Endometrium (tissue), 2 donors: ENCODE results near the gene CALCOCO2.
"Not testable (repeated sequence)": the region's sequence is repeated elsewhere in the genome, so short reads cannot be mapped to it uniquely, and the experiment has no call there.

Source experiments
- FAIRE-seq: peaks from 2 replicates; lab custom pipeline; 2012; peaks lifted over from hg19 to GRCh38; lab: Jason Lieb, UNC
- donor health status: control.
- donor health status: control.

CALCOCO2 gene

GRCh38 chr17:48825446-48826381, 5.1 kb upstream of the CALCOCO2 start:
- no peak for FAIRE-seq

GRCh38 chr17:48831549-48831883, 681 bp downstream of the CALCOCO2 start:
- FAIRE-seq, result no peak

- no peak for FAIRE-seq
Observed at GRCh38 chr17:48834973-48835372, 4.1 kb downstream of the CALCOCO2 start.

GRCh38 chr17:48835971-48836370, 5.1 kb downstream of the CALCOCO2 start:
- no peak for FAIRE-seq

DNA sequence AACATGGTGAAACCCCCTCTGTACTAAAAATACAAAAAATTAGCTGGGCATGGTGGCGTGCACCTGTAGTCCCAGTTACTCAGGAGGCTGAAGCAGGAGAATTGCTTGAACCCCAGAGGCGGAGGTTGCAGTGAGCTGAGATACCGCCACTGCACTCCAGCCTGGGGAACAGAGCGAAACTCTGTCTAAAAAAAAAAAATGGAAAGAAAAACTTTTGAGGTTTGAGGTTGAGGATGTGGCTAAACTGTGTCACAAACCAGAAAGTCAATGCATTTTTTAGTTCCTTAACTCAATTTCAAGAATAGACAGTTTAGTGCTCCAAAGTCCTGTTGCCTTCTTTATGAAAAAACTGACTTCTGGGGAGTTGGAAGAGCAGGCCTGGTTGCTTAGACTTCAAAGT, 6.6 kb downstream of the CALCOCO2 start:
- FAIRE-seq, result not testable (repeated sequence)

DNA sequence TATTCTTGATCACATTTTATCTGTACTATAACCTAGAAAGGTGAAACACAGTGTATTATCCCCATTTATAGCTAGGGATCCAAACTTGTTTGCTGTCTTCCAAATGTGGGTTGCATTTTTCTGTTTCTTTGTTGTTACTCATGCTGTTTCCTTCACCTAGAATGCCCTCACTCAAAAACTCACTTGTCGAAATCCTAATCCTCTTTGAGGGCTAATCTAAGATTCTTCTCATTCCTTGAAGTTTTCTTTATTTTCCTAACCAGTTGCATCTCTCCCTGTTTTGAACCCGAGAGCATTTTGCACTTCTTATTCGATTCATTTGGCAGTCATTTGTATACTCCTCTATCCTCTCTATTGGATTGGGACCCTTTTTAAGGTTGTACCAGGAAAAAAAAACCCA, 9.6 kb downstream of the CALCOCO2 start:
- no peak for FAIRE-seq

DNA sequence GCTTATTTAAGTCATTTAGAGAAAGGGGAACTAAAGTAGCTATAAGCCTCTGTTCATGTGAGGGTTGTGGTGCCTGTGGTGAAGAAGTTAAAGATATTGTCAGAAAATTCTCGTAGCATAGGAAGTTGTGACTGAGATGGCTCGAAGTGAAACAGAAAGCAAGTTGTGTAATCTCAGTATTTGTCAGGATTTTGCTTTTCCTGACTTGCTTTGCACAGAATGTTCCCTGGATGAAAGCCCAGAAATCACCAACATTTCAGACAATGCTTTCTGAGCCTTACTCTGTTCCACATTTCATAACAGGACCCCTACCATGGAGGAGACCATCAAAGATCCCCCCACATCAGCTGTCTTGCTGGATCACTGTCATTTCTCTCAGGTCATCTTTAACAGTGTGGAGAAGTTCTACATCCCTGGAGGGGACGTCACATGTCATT, 10.6 kb downstream of the CALCOCO2 start:
- FAIRE-seq, result no peak

GRCh38 chr17:48842746-48843145, 11.9 kb downstream of the CALCOCO2 start:
- no peak for FAIRE-seq

- no peak for FAIRE-seq
Observed at GRCh38 chr17:48843187-48843900, 12.5 kb downstream of the CALCOCO2 start.

DNA sequence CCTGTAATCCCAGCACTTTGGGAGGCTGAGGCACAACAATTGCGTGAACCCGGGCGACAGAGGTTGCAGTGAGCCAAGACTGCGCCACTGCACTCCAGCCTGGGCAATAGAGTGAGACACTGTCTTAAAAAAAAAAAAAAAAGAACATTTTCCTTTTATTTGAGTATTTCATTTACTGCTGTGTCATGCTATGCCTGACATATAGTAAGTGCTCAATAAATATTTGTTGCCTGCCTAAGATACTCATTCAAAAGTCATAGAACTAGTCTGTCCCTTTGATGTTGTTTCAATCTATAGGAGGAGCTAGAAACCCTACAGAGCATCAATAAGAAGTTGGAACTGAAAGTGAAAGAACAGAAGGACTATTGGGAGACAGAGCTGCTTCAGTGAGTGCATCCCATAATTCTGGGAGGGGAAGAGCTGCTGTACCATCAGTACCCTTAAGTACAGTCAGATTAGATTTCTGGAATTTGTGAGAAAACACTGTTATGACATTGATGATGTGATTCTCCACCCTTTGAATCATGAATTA, 20.0 kb downstream of the CALCOCO2 start:
- FAIRE-seq, result no peak

GRCh38 chr17:48854774-48855476, 24.1 kb downstream of the CALCOCO2 start:
- no peak for FAIRE-seq

DNA sequence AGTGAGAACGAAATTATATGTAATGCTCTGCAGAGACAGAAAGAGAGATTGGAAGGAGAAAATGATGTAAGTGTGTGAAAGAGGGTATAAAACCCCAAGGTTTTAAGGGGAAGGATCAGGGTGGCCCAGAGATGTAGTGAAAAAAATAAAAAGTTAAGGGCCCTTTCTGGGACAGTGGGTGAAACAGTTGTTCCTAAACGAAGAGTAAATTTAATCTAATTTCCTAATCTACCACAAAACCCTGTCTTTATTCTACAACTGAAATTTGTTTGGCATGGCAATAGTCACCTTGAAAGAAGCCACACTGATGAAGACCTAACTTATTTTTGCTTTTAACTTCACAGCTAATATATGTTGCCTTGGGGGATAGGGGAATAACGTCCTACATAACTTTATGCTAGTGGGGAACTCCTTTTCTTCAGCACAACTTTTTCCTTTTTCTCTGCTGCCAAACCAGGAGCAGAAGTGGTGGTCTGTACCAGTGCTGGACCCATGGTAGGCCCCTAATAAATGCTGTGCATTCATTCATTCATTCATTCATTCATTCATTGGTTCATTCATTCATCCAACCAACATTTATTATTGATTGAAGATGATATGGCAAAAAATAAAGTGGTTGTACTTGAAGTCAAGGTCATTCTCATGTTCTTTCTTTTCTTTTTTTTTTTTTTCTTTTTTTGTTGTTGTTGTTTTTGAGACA, 25.4 kb downstream of the CALCOCO2 start:
- FAIRE-seq, result no peak

DNA sequence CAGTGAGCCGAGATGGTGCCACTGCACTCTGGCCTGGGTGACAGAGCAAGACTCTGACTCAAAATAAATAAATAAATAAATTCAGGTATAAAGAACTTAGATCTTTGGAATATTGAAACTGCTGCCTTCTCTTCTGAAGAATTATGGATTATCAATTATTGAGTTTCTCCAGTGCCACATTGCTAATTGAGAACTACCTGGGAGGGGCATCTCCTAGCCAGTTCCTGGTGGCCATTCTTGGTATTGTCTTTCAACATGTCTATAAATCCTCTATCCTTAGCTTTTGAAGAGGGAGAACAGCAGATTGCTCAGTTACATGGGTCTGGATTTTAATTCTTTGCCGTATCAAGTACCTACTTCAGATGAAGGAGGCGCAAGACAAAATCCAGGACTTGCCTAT, 29.2 kb downstream of the CALCOCO2 start:
- FAIRE-seq, result no peak

DNA sequence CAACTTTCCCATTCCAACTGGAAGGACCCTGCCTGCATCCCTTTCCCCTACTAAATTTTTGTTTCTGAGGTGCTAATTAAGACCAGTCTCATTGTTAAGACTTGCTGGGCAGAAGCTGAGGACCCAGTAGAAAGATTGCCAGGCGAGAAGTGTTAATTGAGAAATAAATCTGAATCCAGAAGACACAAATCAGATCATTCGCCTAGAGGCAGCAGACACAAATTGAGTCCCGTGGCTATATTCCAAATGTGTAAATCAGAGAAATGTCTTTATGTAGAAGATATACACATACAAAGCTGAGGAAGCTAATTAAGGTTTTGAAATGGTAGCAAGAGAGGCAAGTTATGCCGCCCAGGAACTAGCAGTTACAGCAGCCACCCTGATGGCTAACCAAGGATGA, 29.6 kb downstream of the CALCOCO2 start:
- FAIRE-seq, result no peak

DNA sequence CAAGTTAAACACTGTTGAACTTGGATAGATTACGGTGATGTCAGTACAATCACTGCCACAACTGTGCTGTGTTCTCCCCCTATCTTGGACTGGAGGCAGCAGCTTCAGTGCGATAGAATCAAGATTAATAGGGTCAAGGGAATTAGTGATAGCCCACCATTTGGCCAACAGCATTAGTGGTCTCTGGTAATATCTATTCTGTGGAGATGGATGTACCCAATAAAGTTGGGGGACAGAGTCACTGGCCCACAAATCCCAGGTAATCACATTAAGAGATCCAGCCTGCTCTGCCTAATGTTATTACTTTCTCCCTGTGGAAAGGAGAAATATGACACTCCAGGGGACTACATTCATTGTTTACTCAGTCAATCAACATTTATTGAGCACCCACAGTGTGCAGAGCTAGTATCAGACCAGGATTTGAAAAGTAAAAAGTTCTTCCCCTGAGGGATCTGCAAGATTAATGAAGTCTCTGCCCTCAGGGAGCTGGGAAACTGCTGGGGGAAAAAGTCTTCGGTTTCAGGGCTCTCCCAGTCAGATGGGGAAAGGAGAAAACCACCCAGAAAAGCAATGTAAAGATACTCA, 38.2 kb downstream of the CALCOCO2 start:
- no peak for FAIRE-seq

- FAIRE-seq, result no peak
Observed at GRCh38 chr17:48869821-48870318, 39.0 kb downstream of the CALCOCO2 start.

GRCh38 chr17:48871035-48871550, 40.3 kb downstream of the CALCOCO2 start:
- FAIRE-seq, result no peak

DNA sequence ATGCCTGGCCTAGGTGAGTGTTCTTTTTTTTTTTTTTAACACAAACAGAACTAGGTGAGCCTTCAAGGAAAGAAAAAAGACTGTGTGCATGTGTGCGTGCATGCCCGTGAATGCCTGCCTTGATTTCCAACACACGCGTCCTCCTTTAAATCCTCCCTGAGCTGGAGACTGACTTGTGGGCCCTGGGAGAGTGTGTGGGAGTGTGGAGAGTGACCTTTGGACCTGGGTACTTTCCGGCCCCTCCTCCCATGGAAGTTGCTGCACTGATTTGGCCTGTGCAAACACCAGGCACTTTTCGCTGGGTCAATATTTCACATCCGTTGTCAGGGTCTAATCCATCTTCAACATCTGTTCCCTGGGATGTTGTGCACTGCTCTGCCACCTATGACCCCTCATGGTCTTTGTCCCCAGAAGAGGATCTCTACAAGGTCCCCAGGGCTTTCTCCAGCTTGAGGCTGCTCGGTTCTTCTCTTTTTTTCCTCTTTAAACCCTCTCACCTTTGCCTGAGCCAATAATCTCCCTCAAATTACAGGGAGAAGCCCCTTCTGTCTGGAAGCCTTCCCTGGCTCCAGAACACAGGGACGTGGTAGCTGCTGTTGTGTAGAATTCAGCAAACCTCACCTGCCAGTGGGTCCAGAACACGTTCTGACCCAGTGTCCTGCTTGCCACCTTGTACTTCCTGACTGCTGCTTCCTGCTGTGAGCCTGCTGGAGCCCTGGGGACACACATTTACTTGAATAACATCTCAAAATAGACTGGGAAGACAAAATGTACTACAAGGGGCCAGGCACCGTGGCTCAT, 40.9 kb downstream of the CALCOCO2 start:
- FAIRE-seq, result no peak

GRCh38 chr17:48872409-48872808, 41.6 kb downstream of the CALCOCO2 start:
- FAIRE-seq, result not testable (repeated sequence)

DNA sequence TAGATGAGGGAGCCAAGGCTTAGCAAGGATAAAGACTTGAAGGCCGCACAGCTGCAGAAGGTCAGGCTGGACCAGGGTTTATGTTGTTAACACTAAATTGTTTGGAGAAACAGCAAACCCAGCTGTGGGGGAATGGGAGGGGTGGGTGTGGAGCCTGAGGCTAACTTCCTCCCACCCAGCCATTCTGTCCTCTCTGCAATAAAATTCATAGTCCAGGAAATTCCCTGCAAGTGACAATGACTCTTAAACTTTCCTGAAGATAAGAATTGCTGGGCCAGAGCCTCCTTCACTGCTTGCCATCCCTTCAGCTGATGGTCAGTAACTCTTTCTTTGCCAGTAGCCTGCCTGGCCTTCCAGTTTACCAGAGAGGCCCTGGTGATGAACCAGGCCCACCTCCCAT, 42.4 kb downstream of the CALCOCO2 start:
- FAIRE-seq, result peak; percentile 72
